ENCODE data around the gene TGIF1.

Gene TGIF1

GRCh38 chr18:3504637-3505036 lies 54.7 kb downstream of the TGIF1 start:
- TF ChIP-seq CTCF (IDR thresholded peaks at IDR 0.05; ENCODE audit: low read depth, low read length, missing control alignments), result no peak
- H3K27me3 ChIP-seq (replicated peaks), result no peaks in the 10 kb centered on the region
- no peak overlapping the region for H3K27ac ChIP-seq
- H3K36me3 ChIP-seq (replicated peaks), result no peaks in the 10 kb centered on the region
- in situ Hi-C loops (cut with HindIII; ENCODE audit: low pct_ligation_motif_present, low sequenced_read_pairs), result no loop called here
- H3K4me3 ChIP-seq (ENCODE audit: low read depth, low read length), result no peak overlapping the region
- DNase-seq, result no peak

- no peak overlapping the region for H3K4me3 ChIP-seq (ENCODE audit: low read depth, low read length)
- no peak overlapping the region for H3K27ac ChIP-seq
- H3K27me3 ChIP-seq (replicated peaks), result no peaks in the 10 kb centered on the region
- TF ChIP-seq CTCF (IDR thresholded peaks at IDR 0.05; ENCODE audit: low read depth, low read length, missing control alignments), result no peak
- no peaks in the 10 kb centered on the region for H3K36me3 ChIP-seq (replicated peaks)
- in situ Hi-C loops (cut with HindIII; ENCODE audit: low pct_ligation_motif_present, low sequenced_read_pairs), result no loop called here
- DNase-seq, result no peak
Observed at GRCh38 chr18:3508576-3509549, 58.9 kb downstream of the TGIF1 start.

Measured in brain microvascular endothelial cell (primary cell).